Parathyroid adenoma (tissue), 2 donors: ENCODE data around the gene HARS1.

Experiments used
- H2AFZ ChIP-seq: fragments of 300-600 bp; sonication (generic); one replicate; pipeline ENCODE4 v1.7.0; 2017; ENCODE audit warnings: antibody characterized with exemption, mild to moderate bottlenecking
- H3K27ac ChIP-seq: fragments of 300-600 bp; sonication (generic); one replicate; pipeline ENCODE4 v1.7.0; 2017
- H3K27me3 ChIP-seq: fragments of 300-600 bp; sonication (generic); one replicate; pipeline ENCODE4 v1.7.0; 2017; ENCODE audit warnings: low read length; ENCODE audit not compliant: control insufficient read depth, insufficient read depth
- H3K36me3 ChIP-seq: fragments of 300-600 bp; sonication (generic); one replicate; pipeline ENCODE4 v1.7.0; 2017; ENCODE audit warnings: low read length; ENCODE audit not compliant: control insufficient read depth, insufficient read depth
- H3K4me1 ChIP-seq: fragments of 300-600 bp; sonication (generic); one replicate; pipeline ENCODE4 v1.7.0; 2017; ENCODE audit warnings: control low read depth
- H3K4me2 ChIP-seq: fragments of 300-600 bp; sonication (generic); one replicate; pipeline ENCODE4 v1.7.0; 2017; ENCODE audit warnings: low read length
- H3K4me3 ChIP-seq: fragments of 300-600 bp; sonication (generic); one replicate; pipeline ENCODE4 v1.7.0; 2017; ENCODE audit warnings: low read depth, low read length
- H3K79me2 ChIP-seq: fragments of 300-600 bp; sonication (generic); one replicate; pipeline ENCODE4 v1.7.0; 2017; ENCODE audit warnings: control low read depth
- H3K9ac ChIP-seq: fragments of 300-600 bp; sonication (generic); one replicate; pipeline ENCODE4 v1.7.0; 2017; ENCODE audit warnings: mild to moderate bottlenecking
- H3K9me3 ChIP-seq: fragments of 300-600 bp; sonication (generic); one replicate; pipeline ENCODE4 v1.7.0; 2017; ENCODE audit warnings: low read length; ENCODE audit not compliant: control insufficient read depth
- CTCF ChIP-seq: fragments of 300-600 bp; sonication (generic); IDR thresholded peaks from one replicate; pipeline ENCODE4 v1.7.0; 2017; ENCODE audit warnings: antibody characterized with exemption, mild to moderate bottlenecking
- donor health status: primary hyperparathyroidism.

HARS1 gene

DNA sequence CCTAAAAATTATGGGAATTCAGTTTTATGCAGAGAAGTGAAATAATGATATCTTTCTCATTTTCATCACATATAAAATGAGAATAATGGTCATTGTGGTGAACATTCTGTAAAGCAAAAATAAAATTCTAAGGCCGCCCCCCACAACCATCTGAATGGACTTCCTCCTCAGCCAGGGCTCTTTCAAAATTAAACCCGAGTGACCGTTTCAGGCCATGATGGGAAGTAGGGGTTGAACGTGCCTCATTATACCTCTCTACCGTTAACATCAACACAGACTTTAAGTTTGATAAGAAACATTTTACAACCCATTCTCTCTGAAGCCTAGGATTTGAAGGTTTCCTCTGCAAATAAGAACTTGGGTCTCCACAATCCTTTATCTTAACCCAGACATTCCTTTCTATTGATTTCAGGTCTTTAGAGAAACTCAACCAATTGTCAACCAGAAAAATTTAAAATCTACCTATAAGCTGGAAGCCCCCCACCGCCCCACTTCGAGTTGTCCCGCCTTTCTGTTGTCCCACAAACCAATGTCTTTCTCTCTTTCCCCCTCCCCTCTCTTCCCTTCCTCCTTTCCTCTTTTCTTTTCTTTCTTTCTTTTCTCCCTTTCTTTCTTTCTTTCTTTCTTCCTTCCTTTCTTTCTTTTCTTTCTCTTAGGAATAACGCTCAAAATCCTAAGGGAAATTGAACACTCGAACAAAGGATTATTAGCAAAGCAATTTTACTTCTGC, 53.6 kb downstream of the HARS1 start:
- Histone ChIP-seq H3K4me1 (peaks cover 8% of the 10 kb centered on the region), H3K36me3 (no peaks in the 10 kb centered on the region), H3K4me2 (no peak overlapping the region)

DNA sequence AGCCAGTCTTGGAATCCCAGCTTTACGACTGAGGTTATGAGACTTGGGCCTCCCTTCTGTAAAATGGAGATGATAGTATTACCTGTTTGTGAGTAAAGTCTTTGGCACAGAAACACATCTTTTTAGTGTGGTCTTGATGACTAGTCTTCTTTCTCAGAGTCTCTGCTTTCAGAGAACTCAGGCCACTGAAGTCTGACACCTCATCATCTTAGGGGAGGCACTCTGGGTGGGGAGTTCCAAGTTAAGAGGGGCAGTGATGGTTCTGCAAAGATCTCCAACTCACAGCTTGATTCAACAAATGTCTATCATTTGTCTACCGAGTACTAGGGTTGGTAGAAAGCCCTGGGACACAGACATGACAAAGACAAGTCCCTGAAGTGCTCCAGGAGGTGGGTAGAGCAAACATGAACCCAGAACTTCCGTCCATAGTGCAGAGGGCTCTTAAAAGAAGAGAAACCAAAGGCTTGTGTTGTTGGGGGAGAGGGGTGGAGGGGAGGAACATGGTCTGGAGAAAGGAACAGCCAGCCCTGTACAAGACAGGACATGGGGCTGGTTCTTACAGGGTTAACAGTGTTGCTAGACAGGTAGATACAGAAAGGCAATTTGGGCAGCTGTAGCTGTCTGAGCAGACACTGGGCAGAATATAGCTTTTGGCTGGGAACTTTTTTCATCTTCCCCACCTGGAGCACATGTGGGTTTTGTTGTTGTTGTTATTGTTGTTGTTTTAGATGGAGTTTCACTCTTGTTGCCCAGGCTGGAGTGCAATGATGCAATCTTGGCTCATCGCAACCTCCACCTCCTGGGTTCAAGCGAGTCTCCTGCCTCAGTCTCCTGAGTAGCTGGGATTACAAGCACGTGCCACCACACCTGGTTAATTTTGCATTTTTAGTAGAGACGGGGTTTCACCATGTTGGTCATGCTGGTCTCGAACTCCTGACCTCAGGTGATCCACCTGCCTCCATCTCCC, 55.6 kb downstream of the HARS1 start:
- Histone ChIP-seq H3K4me3 (no peak overlapping the region), H3K4me1 (peaks cover 8% of the 10 kb centered on the region), H3K9me3 (no peaks in the 10 kb centered on the region), H3K9ac (no peak overlapping the region), H3K27ac (no peak overlapping the region), H3K4me2 (no peak overlapping the region), H2AFZ (no peak overlapping the region), H3K79me2 (no peaks in the 10 kb centered on the region), H3K36me3 (no peaks in the 10 kb centered on the region), H3K27me3 (no peaks in the 10 kb centered on the region)
- no peak for TF ChIP-seq CTCF

More for the DNA sequence above, 53.6 kb downstream of the HARS1 start:
- no peak overlapping the region for H3K4me3 ChIP-seq
- H3K79me2 ChIP-seq = no peaks in the 10 kb centered on the region
- no peak overlapping the region for H3K9ac ChIP-seq
- H3K9me3 ChIP-seq = no peaks in the 10 kb centered on the region
- H3K27me3 ChIP-seq = no peaks in the 10 kb centered on the region
- no peak overlapping the region for H3K27ac ChIP-seq
- H2AFZ ChIP-seq = no peak overlapping the region
- TF ChIP-seq CTCF = no peak

- H3K9ac ChIP-seq = no peak overlapping the region
- H3K79me2 ChIP-seq = no peaks in the 10 kb centered on the region
- no peak for TF ChIP-seq CTCF
- no peaks in the 10 kb centered on the region for H3K9me3 ChIP-seq
- no peaks in the 10 kb centered on the region for H3K36me3 ChIP-seq
- no peak overlapping the region for H3K4me3 ChIP-seq
- no peak overlapping the region for H3K27ac ChIP-seq
- H3K4me2 ChIP-seq = no peak overlapping the region
- H3K27me3 ChIP-seq = no peaks in the 10 kb centered on the region
- H3K4me1 ChIP-seq = peaks cover 3% of the 10 kb centered on the region
- H2AFZ ChIP-seq = no peak overlapping the region
Measured at GRCh38 chr5:140634103-140634502, 57.1 kb downstream of the HARS1 start.

- TF ChIP-seq CTCF = no peak
- Histone ChIP-seq H2AFZ (peak overlapping the region; percentile 94), H3K27me3 (no peaks in the 10 kb centered on the region), H3K9ac (no peak overlapping the region), H3K9me3 (no peaks in the 10 kb centered on the region), H3K79me2 (no peaks in the 10 kb centered on the region), H3K4me3 (peak overlapping the region; percentile 63), H3K4me1 (no peaks in the 10 kb centered on the region), H3K27ac (peak overlapping the region; percentile 75), H3K4me2 (peak overlapping the region; percentile 88), H3K36me3 (no peaks in the 10 kb centered on the region)
Measured at GRCh38 chr5:140633501-140633900, 57.7 kb downstream of the HARS1 start.
